SU-DHL-6 (cell line): ENCODE results near the gene HGFAC.

Experiments
- H2AFZ ChIP-seq: fragments of 200-600 bp; sonication (generic); 2 replicates; pipeline ENCODE4 v1.6.1; 2014; ENCODE audit warnings: low read depth, mild to moderate bottlenecking, moderate library complexity, mixed read lengths, antibody characterized with exemption, low read length; ENCODE audit not compliant: severe bottlenecking
- H3F3A ChIP-seq: fragments of 200-600 bp; shearing (Covaris generic); 2 replicates; pipeline ENCODE4 v1.6.0; 2016; ENCODE audit warnings: antibody characterized with exemption, mild to moderate bottlenecking; ENCODE audit not compliant: insufficient read depth
- H3K27ac ChIP-seq: fragments of 200-600 bp; sonication (generic); 2 replicates; pipeline ENCODE4 v1.5.1; 2016; ENCODE audit warnings: low read depth, mild to moderate bottlenecking, low read length, moderate library complexity, mixed read lengths
- H3K27me3 ChIP-seq: fragments of 200-600 bp; sonication (generic), shearing (Covaris generic); 2 replicates; pipeline ENCODE4 v1.6.0; 2014; ENCODE audit warnings: mild to moderate bottlenecking, low read length
- H3K36me3 ChIP-seq: fragments of 200-600 bp; sonication (generic); 2 replicates; pipeline ENCODE4 v1.6.1; 2014; ENCODE audit warnings: mild to moderate bottlenecking, low read length, mixed read lengths
- H3K4me2 ChIP-seq: fragments of 300-600, 200-600 bp; shearing (Covaris generic), sonication (generic); 2 replicates; pipeline ENCODE4 v1.6.0; 2014; ENCODE audit warnings: low read length, low read depth, mild to moderate bottlenecking; ENCODE audit not compliant: poor library complexity, severe bottlenecking
- H3K4me3 ChIP-seq: fragments of 200-600 bp; sonication (generic); 2 replicates; pipeline ENCODE4 v1.5.1; 2014; ENCODE audit warnings: antibody characterized with exemption, low read length, mild to moderate bottlenecking, mixed read lengths; ENCODE audit not compliant: insufficient read depth, poor library complexity, severe bottlenecking
- H3K79me2 ChIP-seq: fragments of 200-600 bp; sonication (generic); 2 replicates; pipeline ENCODE4 v1.6.1; 2014; ENCODE audit warnings: mild to moderate bottlenecking, low read length, moderate library complexity; ENCODE audit not compliant: insufficient read depth
- H3K9ac ChIP-seq: fragments of 200-600 bp; sonication (generic); 2 replicates; pipeline ENCODE4 v1.7.0; 2014; ENCODE audit warnings: mild to moderate bottlenecking, low read length
- H3K9me2 ChIP-seq: fragments of 200-600 bp; sonication (generic); replicated peaks from 2 replicates; pipeline ENCODE4 v1.6.1; 2014; ENCODE audit warnings: low read length; ENCODE audit not compliant: insufficient read depth
- H3K9me3 ChIP-seq: fragments of 200-600 bp; sonication (generic); 2 replicates; pipeline ENCODE4 v1.6.1; 2014; ENCODE audit warnings: low read length, mixed read lengths; ENCODE audit not compliant: insufficient read depth
- H4K20me1 ChIP-seq: fragments of 200-600 bp; sonication (generic); 2 replicates; pipeline ENCODE4 v1.6.1; 2014; ENCODE audit warnings: low read depth, mild to moderate bottlenecking, antibody characterized with exemption, low read length, moderate library complexity, mixed read lengths
- CTCF ChIP-seq: fragments of 200-600 bp; sonication (generic); IDR thresholded peaks from one replicate; pipeline ENCODE4 v1.5.1; 2017; ENCODE audit warnings: antibody characterized with exemption, mild to moderate bottlenecking, low read length, moderate library complexity; ENCODE audit not compliant: insufficient read depth, poor library complexity, severe bottlenecking
- EZH2phosphoT487 ChIP-seq: fragments of 200-600 bp; sonication (generic), shearing (Covaris generic); conservative IDR thresholded peaks from 2 replicates; pipeline ENCODE4 v1.6.1; 2018; ENCODE audit warnings: mild to moderate bottlenecking, antibody characterized with exemption, low read length, moderate library complexity, mixed read lengths

Gene HGFAC

DNA sequence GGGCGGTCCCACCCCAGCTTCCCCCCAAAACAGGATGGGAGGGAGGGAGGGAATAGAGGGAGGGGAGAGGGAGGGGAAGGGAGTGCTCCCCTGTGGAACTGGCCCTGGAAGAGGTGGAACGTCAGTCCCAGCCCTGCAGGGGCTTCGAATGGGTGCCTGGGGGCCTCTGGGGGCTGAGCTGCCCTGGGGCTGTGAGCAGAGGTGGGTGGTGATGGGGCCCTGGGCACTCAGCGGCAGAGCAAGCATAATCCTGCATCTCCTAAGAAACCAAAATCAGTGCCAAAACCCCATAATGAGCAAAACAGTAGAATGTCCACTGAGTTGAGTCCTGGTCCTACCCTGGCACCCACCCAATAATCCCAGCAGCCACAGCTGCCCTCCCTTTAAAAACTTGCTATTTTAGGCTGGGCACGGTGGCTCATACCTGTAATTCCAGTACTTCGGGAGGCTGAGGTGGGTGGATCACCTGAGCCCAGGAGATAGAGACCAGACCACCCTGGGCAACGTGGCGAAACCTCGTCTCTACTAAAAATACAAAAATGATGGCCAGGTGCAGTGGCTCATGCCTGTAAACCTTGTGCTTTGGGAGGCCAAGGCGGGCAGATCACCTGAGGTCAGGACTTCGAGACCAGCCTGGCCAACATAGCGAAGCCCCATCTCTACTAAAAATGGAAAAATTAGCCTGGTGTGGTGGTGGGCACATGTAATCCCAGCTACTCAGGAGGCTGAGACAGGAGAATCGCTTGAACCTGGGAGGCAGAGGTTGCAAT, 32.4 kb downstream of the HGFAC start:
- Histone ChIP-seq H3K4me3 (no peak overlapping the region), H3K27me3 (no peaks in the 10 kb centered on the region), H3K79me2 (no peaks in the 10 kb centered on the region), H3K9ac (no peak overlapping the region), H3K27ac (no peak overlapping the region), H3K4me2 (no peak overlapping the region), H2AFZ (no peak overlapping the region), H3K9me3 (no peaks in the 10 kb centered on the region), H3F3A (no peaks in the 10 kb centered on the region), H3K36me3 (no peaks in the 10 kb centered on the region), H3K9me2 (no peaks in the 10 kb centered on the region), H4K20me1 (no peaks in the 10 kb centered on the region)
- no peak for TF ChIP-seq CTCF
- no peak for TF ChIP-seq EZH2phosphoT487

DNA sequence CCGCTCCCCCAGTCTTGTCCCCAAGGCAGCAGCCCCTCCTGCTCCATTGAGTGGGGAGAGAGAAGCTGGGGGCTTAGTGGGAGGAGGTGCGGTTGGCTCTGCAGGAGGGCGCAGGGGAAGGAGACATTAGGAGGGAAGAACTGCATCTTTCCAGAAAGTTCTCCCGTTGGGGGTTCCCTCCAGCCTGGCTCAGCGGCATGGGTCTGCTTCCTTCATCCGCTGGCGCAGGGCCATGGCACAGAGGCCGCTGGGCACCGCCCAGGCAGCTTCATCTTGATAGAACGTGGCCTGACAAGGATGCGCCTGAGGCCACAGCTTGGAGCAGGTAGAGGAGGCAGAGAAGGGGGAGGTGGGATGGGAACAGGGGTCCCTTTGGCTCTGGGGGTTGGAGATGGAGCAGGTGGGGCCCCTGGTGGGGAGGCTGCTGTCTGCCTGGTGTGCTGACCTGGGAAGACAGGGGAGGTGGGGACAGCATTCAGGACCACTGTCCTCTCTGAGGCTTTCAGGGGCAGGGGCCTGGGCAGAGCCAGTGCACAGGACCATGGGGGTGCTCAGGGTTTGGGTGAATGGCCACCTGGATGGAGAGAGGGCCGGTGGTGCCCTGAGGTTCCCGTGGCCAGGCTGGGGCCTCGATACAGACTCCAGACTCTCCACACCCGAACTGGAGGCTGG, 33.4 kb downstream of the HGFAC start:
- H3K9me3 ChIP-seq: no peaks in the 10 kb centered on the region
- H3K4me2 ChIP-seq: no peak overlapping the region
- no peaks in the 10 kb centered on the region for H3K27me3 ChIP-seq

DNA sequence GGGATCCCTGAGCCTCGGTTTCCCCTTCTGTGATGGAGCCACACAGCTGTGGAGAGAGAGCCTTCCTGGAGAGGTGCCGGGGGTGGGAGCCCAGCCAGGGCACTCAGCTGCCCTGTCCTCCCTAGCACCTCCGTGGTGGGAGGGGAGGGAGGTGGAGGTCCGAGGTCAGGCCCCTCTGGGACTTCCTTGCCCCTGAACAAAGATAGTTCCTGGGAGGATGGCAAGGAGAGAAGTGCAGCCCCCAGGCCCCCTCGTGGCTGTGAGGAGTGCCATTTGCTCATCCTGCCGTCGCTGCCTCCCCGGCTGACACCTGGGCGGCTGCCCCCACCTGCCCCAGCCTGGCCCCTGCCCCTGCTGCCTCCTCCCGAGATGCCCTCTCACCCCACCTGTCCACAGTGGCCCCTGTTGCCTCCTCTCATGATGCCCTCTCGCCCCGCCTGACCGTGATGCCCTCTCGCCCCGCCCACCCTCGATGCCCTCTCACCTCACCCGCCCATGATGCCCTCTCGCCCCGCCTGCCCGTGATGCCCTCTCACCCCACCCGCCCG, 34.0 kb downstream of the HGFAC start:
- no peak overlapping the region for H3K4me3 ChIP-seq
- H3K9me3 ChIP-seq: no peaks in the 10 kb centered on the region
- no peaks in the 10 kb centered on the region for H3F3A ChIP-seq
- no peaks in the 10 kb centered on the region for H4K20me1 ChIP-seq
- no peaks in the 10 kb centered on the region for H3K79me2 ChIP-seq
- no peak overlapping the region for H3K9ac ChIP-seq
- TF ChIP-seq EZH2phosphoT487: no peak
- TF ChIP-seq CTCF: no peak
- no peaks in the 10 kb centered on the region for H3K36me3 ChIP-seq
- H3K4me2 ChIP-seq: no peak overlapping the region
- H3K27me3 ChIP-seq: no peaks in the 10 kb centered on the region
- H3K9me2 ChIP-seq: no peaks in the 10 kb centered on the region
- H3K27ac ChIP-seq: no peak overlapping the region
- no peak overlapping the region for H2AFZ ChIP-seq

More for the DNA sequence above, 33.4 kb downstream of the HGFAC start:
- no peak overlapping the region for H3K9ac ChIP-seq
- no peak overlapping the region for H3K27ac ChIP-seq
- no peaks in the 10 kb centered on the region for H3K79me2 ChIP-seq
- H4K20me1 ChIP-seq: no peaks in the 10 kb centered on the region
- H3K9me2 ChIP-seq: no peaks in the 10 kb centered on the region
- TF ChIP-seq CTCF: no peak
- TF ChIP-seq EZH2phosphoT487: no peak
- H3K36me3 ChIP-seq: no peaks in the 10 kb centered on the region
- no peak overlapping the region for H2AFZ ChIP-seq
- no peaks in the 10 kb centered on the region for H3F3A ChIP-seq
- no peak overlapping the region for H3K4me3 ChIP-seq
